Activated naive CD4-positive, alpha-beta T cell treated with anti-CD3 and anti-CD28 coated beads, Interleukin-2, amount 50 U/mL, for 16 hours (primary cell): ENCODE results near the gene SAMMSON.

ENCODE experiments used
- DNase-seq: peaks from one replicate; pipeline ENCODE4 v3.0.0-alpha.2; 2020

SAMMSON gene

GRCh38 chr3:70020906-70021660 lies 21.6 kb downstream of the SAMMSON start:
- no peak for DNase-seq

DNA sequence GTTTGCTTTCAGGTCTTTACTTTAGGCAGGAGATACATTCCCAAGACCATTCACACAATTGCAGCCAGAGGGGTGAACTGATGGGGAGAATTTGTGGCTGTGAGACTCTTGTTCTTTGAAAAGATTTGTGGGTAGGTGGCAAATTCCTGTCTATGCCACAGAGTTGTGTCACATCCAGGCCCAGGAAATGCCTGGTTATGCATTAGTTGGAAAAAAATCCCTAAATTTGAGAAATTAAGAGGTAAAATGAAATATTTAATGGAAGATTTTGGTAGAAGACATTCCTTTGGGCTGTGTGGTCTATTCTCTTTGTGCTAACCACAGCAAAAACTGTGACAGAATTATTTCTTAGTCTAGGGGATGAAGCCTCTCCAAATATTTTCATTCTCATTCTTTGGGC lies 28.8 kb downstream of the SAMMSON start:
- no peak for DNase-seq

GRCh38 chr3:70038693-70039092 lies 39.2 kb downstream of the SAMMSON start:
- DNase-seq = no peak

GRCh38 chr3:70040386-70040785 lies 40.9 kb downstream of the SAMMSON start:
- DNase-seq = no peak

DNA sequence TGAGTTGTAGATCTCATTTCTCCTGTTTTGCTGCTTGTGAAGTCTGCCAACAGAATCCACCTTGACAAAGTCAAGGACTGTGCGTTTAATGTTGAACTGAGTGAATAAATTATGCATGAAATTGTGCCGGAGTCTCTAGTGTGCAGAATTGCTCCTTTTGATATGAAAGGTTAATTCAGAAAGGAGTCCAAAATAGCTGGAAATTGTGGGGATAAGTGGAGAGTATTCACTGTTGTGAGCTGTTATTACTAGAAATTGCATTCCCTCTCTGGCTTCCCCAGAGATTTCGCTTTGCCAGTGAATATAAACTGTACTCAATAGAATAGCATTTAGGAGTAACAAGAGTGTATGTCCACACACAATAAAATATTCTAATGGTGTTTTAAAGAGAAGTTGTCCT lies 43.1 kb downstream of the SAMMSON start:
- no peak for DNase-seq

GRCh38 chr3:70049761-70050160 lies 50.2 kb downstream of the SAMMSON start:
- DNase-seq = no peak

DNA sequence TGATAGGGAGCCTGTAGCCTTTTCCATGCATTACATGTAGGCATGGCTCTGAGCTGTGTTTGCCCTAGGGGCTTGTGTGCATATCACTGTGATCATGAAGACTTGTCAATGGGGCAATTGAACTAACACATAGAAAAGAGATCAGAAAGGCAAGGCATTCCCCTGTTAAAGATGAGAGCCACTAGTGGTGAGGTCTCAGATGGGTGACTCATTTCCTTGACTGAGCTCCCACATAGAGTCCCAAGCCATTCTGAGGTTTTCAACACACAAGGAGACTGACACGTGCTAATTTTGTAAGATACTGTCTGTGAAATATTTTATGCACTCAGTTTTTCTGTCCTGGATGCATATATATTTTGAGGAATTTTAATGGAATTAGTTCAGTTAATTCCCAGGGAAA lies 53.8 kb downstream of the SAMMSON start:
- no peak for DNase-seq

DNA sequence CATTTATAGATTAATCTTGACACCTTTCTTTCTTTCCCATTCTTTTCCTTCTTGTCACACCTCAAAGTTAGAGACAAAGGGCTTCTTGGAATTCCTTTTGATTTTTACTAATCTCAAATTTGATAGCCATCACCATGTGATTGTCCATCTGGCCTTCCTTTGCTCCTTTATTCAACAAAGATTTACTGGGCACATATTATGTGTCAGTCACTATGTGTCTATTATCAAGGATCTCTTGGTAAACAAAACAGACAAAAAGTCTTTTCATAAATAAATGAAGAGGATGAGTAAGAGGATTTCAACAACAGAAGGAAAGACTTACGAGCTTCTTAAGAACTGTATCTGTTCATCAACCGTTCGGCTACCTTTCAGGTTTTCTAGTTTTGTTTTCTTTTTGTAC lies 56.5 kb downstream of the SAMMSON start:
- no peak for DNase-seq

GRCh38 chr3:70057426-70057825 lies 57.9 kb downstream of the SAMMSON start:
- DNase-seq = no peak

DNA sequence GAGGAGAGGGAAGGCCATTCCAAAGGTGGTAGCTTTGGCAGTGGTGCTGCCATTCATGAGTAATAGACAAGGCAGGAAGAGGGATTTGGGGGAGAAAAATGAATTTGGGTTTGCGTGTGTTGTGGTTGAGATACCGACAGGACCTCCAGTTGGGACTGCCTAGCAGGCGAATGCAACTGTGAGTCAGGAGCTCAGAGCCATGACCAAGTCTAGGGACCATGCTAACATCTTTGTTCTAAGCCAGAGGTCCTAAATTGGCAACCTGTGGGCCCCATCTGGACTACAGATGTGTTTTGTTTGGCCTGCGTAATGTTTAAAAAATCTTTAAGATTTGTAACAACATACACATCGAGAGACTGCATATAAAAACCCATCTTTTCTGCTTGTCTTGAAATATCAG lies 61.6 kb downstream of the SAMMSON start:
- DNase-seq = no peak

DNA sequence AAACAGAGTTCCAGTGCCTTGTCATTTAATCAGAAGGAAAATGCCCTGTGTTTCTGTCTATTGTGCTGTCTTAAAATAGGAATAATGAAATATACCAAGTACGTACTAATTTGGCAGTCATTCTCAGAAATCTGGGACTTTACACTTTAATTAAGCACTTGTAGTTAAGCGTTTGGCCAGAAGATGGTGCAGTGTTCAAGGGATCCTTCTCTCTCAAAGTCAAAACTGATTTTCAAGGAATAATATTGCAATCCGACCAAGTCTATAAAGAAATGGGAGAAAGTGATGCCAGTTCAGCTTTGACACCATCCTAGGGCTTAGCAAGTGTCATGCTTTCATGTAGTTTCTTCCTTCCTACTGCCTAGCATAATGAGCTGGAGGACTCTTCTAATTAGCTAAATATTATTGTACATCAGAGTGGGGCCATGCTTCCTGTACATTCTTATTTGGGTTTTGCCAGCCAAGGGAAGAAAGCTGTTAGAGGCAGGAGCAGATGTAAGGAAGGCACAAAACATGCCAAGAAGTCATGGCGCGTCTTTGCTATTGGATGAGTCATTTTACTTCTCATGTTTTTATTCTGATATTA lies 64.8 kb downstream of the SAMMSON start:
- no peak for DNase-seq

DNA sequence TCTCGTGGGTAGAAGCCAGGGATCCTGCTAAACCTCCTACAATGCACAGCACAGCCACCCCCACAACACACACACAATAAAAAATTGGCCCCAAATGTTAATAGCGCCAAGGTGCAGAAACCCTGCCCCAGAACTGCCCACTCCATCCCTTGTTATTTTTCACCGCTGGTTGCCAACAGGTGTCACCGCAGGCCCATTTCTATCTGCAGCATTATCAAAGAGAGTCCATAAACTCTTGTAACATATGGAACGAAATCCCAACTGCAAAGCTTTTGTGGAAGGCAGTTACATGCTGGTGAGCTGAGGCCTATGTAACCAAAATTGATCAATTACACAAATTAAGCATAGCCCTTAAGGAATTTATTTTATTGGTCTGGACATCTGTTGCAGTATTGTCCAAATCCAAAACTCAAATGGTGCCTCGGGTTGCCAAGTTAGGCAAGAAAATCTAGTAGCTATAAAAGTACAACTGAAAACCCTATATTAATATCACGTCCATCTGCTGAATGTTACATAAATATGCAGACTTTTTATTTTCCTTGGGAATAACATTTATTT lies 66.2 kb downstream of the SAMMSON start:
- no peak for DNase-seq

- no peak for DNase-seq
Observed at GRCh38 chr3:70067860-70068521, 68.5 kb downstream of the SAMMSON start.

- DNase-seq = no peak
Observed at GRCh38 chr3:70069557-70069956, 70.0 kb downstream of the SAMMSON start.

- DNase-seq = no peak
Observed at GRCh38 chr3:70071138-70071537, 71.6 kb downstream of the SAMMSON start.

DNA sequence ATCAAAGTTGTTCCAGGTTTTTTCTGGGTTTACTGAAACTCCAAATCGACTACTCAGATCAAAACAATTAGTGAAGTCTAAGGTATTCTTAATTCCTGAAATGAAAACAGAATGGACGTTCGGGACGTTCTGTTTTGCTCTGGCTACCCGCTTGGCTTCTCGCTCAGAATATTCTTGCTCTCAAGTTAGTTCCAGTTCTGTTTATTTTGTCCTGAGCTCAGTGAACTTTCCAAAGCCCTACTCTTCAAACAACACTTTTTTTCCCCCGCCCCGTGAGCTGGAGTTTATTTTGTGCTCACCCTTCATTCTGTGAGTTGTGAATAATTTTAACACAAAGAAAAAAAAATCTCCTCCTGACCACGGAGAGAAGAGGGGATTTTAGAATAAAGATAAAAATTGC lies 72.6 kb downstream of the SAMMSON start:
- no peak for DNase-seq

GRCh38 chr3:70072754-70073153 lies 73.2 kb downstream of the SAMMSON start:
- no peak for DNase-seq

DNA sequence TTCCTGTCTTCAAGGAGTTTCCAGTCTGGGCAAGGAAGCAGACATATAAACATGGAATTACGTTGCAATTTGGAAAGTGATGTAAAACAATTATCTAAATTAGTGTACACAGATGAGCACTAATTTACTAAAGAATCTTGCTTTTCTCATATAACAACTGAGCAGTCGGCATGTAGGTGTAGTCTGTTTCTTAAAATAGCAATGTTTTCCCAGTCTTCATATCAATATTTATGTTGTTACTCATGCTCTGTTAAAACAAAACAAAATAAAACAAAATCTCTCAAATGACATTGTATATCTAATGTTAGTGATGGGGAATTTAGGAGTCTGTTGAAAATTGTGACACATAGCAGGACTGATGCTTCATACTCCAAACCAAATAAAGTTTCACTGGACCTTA lies 75.6 kb downstream of the SAMMSON start:
- DNase-seq = no peak

DNA sequence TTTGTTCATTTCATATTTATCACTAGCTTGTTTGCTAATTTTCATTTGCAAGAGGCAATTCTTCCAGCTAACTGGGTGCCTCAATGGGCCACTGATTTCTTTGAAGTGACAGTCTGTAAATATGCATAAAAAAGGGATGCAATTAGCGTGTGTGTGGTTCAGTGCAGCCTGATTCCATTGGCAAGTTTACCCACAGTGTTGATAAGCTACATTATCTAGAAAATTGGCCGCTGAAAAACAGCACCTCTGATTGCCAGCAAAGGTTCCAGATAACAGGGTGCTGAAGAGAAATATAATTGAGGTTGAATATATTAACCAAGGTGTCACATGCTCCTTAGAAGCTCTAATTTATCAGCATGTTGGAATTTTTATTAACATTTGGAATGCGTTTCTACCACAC lies 76.9 kb downstream of the SAMMSON start:
- DNase-seq = no peak

DNA sequence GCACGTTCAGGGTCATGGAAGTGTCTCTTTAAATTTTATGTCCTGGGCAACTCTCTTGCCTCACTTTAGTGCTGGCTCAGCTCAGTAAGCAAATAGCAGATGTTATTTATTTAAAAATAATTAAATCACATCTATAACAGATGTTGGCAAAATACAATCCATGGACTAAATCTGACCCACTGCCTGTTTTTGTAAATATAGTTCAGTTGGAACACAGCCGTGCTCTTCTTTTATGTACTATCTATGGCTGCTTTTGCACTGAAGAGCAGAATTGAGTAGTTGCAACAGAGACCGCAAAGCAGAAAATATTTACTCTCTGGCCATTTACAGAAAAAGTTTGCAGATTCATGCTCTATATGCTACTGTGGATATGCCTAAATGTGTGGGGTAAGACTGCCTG lies 79.2 kb downstream of the SAMMSON start:
- DNase-seq = no peak

DNA sequence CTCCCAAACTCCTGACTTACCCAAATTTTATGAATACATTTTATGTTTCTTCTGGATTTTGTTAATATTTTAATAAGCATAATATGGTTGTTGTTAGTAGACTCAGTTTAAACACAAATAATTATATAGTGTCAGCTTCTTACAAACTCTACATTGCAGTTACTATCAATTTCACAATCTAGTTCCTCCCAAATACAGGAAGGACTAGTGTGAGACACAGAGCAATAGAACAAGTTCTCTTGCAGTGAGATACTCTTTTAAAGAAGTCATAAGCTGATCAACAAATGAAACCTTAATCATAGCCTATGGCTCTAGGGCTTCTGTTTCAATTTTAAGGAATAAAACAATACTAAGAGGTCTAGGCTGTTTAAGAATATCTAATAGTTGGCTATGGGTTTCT lies 86.1 kb downstream of the SAMMSON start:
- DNase-seq = no peak

GRCh38 chr3:70086336-70086735 lies 86.8 kb downstream of the SAMMSON start:
- DNase-seq = no peak

- DNase-seq = no peak
Observed at GRCh38 chr3:70090322-70090913, 90.9 kb downstream of the SAMMSON start.

- no peak for DNase-seq
Observed at GRCh38 chr3:70094197-70094596, 94.7 kb downstream of the SAMMSON start.
